ENCODE data around the gene FARP1. TPM values are rescaled to one million over a fixed set of nuclear protein-coding genes. Genes with fewer than 3 reads are reported as not detected.
A peak's percentile ranks its signal among the peaks of the same experiment; 100 is the strongest.

The FARP1 gene
- total RNA-seq, 4 donors from 2014 or later = 11.0 to 27.2 (median 13.6) TPM

- no peak for DNase-seq (ENCODE audit: low spot score in 2 of 2)
- TF ChIP-seq EP300 (IDR thresholded peaks at IDR 0.05) (no peak), POLR2AphosphoS5 (IDR thresholded peaks at IDR 0.05) (no peak), CTCF (IDR thresholded peaks at IDR 0.05) (no peak), POLR2A (IDR thresholded peaks at IDR 0.05) (no peak)
- H3K27ac ChIP-seq = peak overlapping the region; percentile 44
- H3K4me3 ChIP-seq = no peak overlapping the region
- H3K4me1 ChIP-seq = peaks cover 81% of the 10 kb centered on the region
- H3K27me3 ChIP-seq = no peaks in the 10 kb centered on the region
- H3K9me3 ChIP-seq = no peaks in the 10 kb centered on the region
- WGBS = 74% methylated on average over 6 of the region's 6 CpGs
- peaks cover 5% of the 10 kb centered on the region for H3K36me3 ChIP-seq
Observed at GRCh38 chr13:98493042-98493712, 350.3 kb downstream of the FARP1 start.

GRCh38 chr13:98494769-98495168, 351.9 kb downstream of the FARP1 start:
- Histone ChIP-seq H3K36me3 (peaks cover 12% of the 10 kb centered on the region), H3K4me1 (peaks cover 72% of the 10 kb centered on the region), H3K27me3 (no peaks in the 10 kb centered on the region), H3K4me3 (no peak overlapping the region), H3K27ac (peak overlapping the region; percentile 91), H3K9me3 (no peaks in the 10 kb centered on the region)
- WGBS = 85% methylated on average over 13 of the region's 13 CpGs
- TF ChIP-seq POLR2A (IDR thresholded peaks at IDR 0.05) = no peak
- no peak for TF ChIP-seq POLR2AphosphoS5 (IDR thresholded peaks at IDR 0.05)
- no peak for TF ChIP-seq EP300 (IDR thresholded peaks at IDR 0.05)
- TF ChIP-seq CTCF (IDR thresholded peaks at IDR 0.05) = no peak
- DNase-seq (ENCODE audit: low spot score in 2 of 2) = peak in 1 of 2 donors; percentile 59

GRCh38 chr13:98495627-98496478, 353.0 kb downstream of the FARP1 start:
- DNase-seq (ENCODE audit: low spot score in 2 of 2) = peak; percentile 93 to 94
- peaks cover 12% of the 10 kb centered on the region for H3K36me3 ChIP-seq
- peak overlapping the region; percentile 11 for H3K4me3 ChIP-seq

GRCh38 chr13:98496479-98496791, 353.5 kb downstream of the FARP1 start:
- H3K9me3 ChIP-seq = no peaks in the 10 kb centered on the region
- H3K27ac ChIP-seq = peak overlapping the region; percentile 91
- H3K4me1 ChIP-seq = peaks cover 73% of the 10 kb centered on the region
- peaks cover 12% of the 10 kb centered on the region for H3K36me3 ChIP-seq
- WGBS = 27% methylated on average over 3 of the region's 3 CpGs
- TF ChIP-seq POLR2A (IDR thresholded peaks at IDR 0.05) (no peak), POLR2AphosphoS5 (IDR thresholded peaks at IDR 0.05) (peak in 2 of 3 donors; percentile 14 to 19)
- no peak for DNase-seq (ENCODE audit: low spot score in 2 of 2)
- H3K27me3 ChIP-seq = no peaks in the 10 kb centered on the region
- H3K4me3 ChIP-seq = no peak overlapping the region

More at GRCh38 chr13:98495627-98496478, 353.0 kb downstream of the FARP1 start:
- no peaks in the 10 kb centered on the region for H3K9me3 ChIP-seq
- TF ChIP-seq POLR2A (IDR thresholded peaks at IDR 0.05) = peak in 1 of 2 donors; percentile 22
- TF ChIP-seq CTCF (IDR thresholded peaks at IDR 0.05) = no peak
- peak in 2 of 3 donors; percentile 17 to 74 for TF ChIP-seq POLR2AphosphoS5 (IDR thresholded peaks at IDR 0.05)
- no peaks in the 10 kb centered on the region for H3K27me3 ChIP-seq
- peaks cover 70% of the 10 kb centered on the region for H3K4me1 ChIP-seq
- peak overlapping the region; percentile 91 for H3K27ac ChIP-seq
- WGBS = 30% methylated on average over 15 of the region's 15 CpGs

GRCh38 chr13:98496966-98497365, 354.1 kb downstream of the FARP1 start:
- H3K9me3 ChIP-seq = no peaks in the 10 kb centered on the region
- TF ChIP-seq EP300 (IDR thresholded peaks at IDR 0.05) (no peak), CTCF (IDR thresholded peaks at IDR 0.05) (no peak), POLR2AphosphoS5 (IDR thresholded peaks at IDR 0.05) (no peak), POLR2A (IDR thresholded peaks at IDR 0.05) (no peak)
- H3K27ac ChIP-seq = peak overlapping the region; percentile 91
- peak in 1 of 2 donors; percentile 74 for DNase-seq (ENCODE audit: low spot score in 2 of 2)
- H3K4me3 ChIP-seq = peak overlapping the region; percentile 9
- no peaks in the 10 kb centered on the region for H3K27me3 ChIP-seq
- peaks cover 78% of the 10 kb centered on the region for H3K4me1 ChIP-seq
- 69% methylated on average over 8 of the region's 8 CpGs for WGBS
- H3K36me3 ChIP-seq = peaks cover 12% of the 10 kb centered on the region

Measured in suprapubic skin (tissue), 4 donors.